Measurements from ENCODE around the gene LYRM4.

LYRM4 gene

DNA sequence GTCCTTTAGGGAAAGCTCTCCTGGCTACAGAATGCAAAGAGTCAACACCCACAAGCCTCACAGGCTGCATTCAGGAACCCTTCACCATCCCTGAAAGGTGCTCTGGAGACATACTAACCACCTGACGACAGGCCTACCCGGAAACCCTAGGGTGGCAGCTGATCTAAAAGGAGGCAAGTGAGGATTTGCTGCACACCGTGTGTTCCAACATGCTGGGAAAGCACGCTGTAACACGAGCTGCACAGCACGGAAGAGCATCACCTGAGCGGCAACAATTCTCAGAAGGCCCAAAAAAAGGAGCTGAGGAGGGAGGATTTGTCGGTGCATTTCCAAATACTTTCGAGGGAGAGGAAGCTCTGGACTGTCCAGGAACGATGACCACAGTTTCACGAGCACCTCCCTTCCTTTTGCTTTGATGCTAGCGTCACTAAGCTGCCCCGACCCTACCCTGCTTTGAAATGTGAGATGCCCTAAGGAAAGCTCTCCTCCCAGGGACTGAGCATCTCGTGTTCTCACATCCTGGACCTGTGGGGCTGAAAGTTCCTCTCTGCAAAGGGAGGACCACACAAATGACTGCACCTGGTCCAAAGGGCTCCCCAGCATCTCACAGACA is 88.6 kb downstream of the LYRM4 start:
- no peak for DNase-seq

DNA sequence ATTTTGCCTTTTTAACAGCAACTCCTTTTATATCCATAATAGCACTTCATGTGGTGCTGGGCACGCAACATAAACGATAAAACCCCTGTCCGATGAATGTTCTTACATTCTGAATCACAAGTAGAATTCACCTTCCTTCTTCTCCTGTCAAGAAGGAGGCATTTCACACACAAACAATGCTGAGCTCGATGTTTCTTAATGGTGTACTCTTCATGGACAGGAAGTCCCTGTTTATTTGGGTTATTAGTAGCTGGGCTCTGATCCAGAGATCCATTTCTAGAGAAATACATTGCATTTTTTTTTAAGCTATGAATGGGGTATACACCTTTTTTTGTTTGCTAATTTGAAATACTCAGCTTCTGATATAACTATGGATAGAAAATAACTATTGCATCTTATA is 93.2 kb downstream of the LYRM4 start:
- DNase-seq, result no peak

DNA sequence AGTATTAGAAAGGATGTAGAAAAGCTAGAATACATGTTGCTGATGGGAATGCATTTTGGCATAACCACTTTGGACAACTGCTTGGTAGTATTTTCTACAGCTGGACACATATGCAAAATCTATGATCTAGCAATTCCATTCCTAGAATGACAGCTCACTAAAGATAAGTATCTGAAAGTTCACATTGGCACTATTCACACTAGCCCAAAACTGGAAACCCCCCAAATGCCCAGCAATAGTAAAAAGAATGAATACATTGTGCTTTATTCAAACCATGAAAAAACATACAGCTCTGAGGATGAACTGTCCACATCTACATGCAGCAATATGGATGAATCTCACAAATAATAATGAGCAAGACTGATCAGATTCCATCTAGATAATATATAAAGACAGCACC is 96.7 kb downstream of the LYRM4 start:
- DNase-seq, result no peak

DNA sequence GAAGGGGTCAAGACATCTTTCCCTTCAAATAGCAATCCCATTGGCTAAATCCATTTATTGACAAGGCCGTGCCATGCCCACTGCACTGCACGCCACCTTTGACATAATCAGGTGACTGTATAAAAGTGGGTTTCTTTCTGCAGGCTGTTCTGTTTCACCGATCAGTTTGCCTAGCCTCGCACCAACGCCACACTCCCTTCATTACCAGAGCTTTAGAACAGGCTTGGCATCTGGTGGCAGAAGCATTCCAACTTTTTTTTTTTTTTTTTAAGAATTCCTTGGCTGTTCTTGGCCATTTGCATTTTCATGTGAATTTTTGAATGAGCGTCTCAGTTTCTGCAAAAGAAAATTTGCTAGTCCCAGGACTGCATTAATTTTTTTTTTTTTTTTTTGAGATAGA is 97.5 kb downstream of the LYRM4 start:
- no peak for DNase-seq

DNA sequence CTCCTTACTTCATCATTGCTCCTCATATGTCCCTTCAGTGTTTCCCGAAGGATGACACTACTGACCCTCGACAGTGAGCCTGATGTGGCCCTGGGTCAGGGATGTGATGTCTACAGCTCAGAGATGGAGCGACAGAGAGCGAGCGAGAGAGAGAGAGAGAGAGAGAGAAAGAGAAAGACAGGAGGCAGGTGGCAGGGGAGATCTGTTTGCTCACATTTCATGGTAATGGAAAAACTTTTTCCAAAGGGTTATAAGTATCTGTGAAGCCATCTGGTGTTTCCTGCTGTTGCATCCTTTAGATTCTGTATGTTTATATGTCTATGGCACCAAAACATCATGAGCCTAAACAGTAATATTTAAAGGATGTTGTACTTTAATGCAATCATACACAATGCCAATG is 98.4 kb downstream of the LYRM4 start:
- DNase-seq, result no peak

DNA sequence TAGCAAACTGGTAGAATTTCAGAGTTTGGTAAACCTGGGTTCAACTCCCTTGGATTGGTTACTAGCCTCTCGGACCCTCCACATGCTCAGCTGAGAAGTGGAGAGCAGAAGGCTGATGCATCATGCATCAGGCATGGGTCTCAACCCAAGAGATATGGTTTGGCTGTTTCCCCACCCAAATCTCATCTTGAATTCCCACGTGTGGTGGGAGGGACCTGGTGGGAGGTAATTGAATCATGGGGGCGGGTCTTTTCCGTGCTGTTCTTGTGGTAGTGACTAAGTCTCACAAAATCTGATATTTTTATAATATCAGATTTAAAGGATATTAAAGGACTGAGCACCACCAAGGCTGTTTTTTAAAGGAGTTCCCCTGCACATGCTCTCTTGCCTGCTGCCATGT is 100.5 kb downstream of the LYRM4 start:
- no peak for DNase-seq

DNA sequence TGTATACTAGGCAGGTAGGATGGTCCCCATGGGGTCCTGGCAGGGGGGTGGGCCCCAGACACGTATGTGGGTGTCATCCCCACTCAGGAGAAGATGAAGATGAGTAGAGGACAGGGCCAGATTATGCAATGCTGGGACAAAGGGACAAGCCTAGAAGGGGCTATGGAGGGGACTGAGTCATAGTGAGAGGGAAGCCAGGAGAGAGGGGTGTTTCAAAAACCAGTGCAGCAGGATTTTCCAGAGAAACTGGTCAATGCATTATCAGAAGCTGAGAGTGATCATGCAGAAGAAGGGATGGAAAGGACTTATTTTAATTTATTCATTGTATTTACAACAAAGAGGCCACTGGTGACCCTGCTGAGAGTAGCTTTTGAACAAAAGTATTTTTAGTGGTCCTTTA is 101.6 kb downstream of the LYRM4 start:
- DNase-seq, result no peak

DNA sequence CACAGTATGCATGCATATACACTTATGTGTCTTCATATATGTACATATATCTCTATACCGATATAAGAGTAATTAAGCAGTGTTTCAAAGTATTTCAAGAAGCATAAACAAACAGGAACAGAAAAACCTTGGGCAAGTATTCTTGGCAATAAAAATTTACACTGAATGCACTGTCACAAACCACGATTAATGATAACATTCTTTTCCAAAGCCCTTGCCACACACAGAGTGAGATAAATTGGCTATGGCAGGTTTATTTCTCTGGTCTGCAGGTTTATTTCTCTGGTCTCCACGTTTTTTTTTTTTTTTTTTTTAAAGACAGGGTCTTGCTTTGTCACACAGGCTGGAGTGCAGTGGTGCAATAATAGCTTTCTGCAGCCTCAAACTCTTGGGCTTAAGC is 102.6 kb downstream of the LYRM4 start:
- DNase-seq, result peak; percentile 48

DNA sequence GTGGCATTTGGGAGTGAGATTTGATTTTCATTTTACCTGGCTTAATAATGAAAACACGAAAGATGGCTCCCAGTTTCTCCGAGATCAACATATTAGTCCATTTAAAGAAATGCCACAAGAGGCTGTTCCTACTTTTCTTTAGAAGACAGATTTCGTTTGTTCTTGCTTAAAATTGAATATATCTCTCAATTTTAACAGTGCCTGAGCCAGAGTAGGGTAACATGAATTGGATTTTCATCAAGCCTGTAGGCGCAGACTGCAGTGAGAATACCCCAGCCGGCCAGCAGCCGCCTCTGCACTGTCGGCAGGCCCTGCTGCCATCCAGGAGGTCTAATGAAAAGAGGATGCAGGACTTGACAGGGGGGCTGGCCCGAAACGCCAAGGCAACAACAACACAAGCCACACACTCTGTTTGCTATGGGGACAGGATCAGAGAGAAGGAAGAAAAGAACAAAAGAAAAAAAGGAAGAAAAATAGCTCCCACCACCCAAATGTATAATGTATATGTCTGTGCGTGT is 103.1 kb downstream of the LYRM4 start:
- DNase-seq, result no peak

DNA sequence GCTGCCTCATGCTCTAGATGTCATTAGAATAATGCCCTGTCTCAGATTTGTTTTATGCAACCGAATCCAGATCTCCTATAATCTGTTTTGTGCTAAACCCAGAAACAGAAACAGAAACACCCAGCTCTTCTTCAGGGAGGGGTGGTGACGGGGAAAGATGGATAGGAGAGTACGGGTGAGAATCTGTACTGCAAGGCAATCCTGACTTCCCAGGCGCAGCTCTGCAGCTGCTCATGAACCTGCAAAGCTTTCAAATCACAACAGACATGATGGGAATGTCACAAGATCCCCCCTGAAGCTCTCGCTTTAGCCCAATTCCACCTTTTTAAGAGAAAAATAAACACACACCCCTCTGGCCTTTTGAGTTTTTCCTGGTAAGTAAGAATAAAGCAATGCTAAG is 104.1 kb downstream of the LYRM4 start:
- DNase-seq, result no peak

DNA sequence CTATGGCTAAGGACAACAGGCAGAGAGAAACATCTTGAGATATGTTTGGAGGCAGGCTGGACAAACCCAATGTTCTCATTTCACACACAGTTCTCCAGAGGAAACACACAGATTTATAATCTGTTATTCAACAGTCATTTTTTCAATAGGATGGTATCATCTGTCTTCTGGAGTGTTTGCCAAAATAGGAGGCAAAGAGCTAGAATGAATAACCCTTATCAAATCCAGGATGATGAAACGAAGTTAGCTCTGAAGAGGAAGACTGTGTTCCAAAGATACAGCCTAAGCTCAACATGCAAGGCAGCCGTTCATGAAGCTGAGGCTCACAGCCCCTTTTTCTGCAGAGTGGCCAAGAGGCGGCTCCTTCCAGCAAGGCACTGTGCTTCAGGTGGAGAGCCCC is 104.8 kb downstream of the LYRM4 start:
- no peak for DNase-seq

DNA sequence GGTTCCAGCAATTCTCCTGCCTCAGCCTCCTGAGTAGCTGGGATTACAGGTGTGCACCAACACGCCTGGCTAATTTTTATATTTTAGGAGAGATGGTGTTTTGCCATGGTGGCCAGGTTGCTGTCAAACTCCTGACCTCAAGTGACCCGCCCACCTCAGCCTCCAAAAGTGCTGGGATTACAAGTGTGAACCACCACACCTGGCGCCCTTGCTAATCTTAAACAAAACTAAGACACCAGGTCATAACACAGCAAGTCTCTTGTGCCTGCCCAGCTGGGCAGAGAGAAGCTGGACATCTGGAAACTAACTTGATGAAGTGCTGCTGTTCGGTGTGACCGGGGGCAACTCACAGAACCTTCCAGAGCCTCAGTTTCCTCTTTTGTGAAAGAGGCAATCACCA is 107.6 kb downstream of the LYRM4 start:
- DNase-seq, result no peak

DNA sequence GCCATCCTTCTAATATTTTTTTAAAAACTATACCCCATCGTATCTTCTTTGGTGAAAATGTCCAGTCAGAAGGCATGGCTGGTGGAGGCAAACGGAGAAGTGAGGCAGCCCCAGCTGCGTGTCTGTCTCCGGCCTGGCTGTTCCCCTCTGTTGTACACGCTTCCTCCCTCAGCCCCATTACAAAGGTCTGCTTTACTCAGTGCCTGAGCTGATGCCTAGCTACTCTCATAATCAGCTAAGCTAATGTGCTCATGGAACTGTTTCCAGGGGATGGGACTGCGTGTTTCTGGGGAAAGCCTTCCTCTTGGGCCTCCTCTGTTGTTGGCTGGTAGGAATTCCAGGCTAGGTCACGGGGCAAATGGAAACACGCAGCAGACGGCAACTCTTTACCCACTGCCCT is 108.3 kb downstream of the LYRM4 start:
- DNase-seq, result no peak

DNA sequence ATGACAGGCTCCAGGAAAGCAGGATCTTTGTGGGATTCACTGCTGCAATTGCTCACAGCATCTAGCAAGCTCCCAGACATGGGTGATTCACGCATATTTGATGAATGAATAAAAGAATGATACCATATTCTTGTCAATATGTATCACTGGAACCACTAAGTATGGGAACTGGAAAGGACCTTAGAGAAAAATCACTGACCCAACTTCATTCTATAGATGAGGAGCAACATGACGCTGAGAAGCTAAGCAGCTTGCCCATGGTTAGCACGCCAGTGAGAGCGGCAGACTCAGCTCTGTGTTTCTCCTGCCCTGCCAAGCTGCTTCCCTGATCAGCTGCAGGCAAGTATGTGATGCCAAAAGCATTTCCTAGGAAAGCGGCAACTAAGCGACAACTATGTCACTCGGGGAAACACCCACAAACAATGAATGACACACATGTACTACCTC is 108.8 kb downstream of the LYRM4 start:
- no peak for DNase-seq

DNA sequence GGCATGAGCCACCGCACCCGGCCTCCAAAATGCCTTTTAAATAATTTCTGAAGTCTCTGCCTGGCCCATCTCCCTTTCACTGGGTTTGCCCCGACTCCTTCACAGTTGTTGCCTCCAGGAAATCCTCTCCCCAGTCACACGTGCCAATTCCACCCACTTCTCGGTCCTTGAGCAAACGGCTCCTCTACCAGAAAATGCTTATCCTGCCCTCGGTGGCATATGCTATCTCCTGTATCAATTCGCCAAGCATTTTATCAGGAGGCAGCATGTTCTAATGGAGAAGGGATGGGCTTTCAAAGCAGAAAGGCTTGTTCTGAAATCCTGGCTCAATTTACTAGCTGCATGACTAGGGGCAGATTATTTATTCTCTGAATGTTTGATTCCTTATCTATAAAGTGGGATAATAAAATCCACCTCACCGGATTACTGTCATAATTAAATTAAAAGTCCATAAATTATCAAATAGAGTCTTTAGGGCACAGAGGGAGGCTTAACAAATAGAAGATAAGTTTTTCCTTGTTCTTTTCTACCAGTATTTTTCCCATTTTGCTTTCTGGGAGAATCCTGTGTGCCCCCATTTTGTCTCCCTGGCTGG is 109.3 kb downstream of the LYRM4 start:
- DNase-seq, result peak; percentile 56

DNA sequence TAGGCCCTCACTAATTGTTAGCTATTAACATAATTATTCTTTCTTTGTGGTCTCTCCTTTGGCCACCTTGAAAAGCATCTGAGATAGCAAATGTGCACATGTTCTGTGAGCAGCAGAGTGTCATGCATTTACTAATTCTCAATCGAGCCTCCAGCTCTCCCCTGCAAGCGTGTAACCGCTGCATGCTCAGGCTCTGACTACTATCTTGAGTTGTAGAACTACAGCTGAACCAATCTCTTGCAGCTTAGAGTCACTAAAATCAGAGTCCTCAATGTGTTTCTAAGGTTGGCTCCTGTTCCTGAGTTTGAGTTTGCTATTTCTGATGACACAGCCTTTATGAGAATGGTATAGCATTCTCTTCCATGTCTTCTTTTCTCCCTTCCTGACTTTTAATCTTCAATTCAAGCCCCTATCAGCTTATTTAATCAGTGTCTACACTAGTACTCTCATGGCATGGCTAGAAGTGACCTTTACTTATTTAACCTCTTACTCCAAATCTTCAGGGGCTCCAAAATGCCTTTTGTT is 110.1 kb downstream of the LYRM4 start:
- no peak for DNase-seq

DNA sequence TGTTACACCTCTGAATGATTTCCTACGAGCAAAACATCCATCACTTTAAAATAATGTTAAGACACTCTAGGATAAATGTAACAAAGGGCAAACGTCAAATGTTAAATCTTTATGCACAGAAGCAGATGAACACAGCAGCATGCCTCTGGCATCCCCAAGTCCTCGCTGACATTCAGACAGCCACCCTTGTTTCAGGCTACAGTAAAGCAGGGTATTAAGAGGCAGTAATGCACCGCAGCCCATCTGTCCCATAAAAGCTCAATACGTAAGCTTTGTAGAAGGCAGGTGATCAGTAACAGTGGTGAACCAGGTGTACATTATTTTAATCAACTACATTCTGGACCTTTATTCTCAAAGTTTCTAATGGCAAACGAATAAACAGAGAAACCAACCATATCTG is 110.9 kb downstream of the LYRM4 start:
- no peak for DNase-seq

DNA sequence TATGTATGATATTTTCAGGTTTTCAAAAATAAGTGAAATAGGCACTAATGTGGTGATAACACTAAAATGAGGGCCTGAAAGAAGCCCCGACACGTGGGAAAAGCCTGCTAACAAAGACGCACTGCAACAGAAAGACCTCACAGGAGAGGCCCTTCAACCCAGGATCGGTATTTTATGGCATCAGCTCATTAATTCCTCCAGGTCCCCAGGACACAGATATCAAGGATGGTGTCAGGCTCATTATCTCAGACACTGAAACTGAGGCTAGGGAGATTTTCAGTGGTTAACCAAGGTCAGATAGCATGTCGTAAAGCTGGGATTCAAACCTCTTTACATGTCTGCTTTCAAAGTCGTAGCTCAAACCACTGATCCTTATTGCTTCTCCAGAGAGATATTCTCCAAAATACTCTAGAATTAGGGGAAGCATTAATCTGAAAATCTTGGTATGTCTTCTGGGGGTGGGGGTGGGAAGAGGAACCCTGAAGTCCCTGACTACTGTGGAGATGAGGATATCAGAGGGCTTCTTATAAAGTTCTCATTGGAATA is 111.5 kb downstream of the LYRM4 start:
- no peak for DNase-seq

DNA sequence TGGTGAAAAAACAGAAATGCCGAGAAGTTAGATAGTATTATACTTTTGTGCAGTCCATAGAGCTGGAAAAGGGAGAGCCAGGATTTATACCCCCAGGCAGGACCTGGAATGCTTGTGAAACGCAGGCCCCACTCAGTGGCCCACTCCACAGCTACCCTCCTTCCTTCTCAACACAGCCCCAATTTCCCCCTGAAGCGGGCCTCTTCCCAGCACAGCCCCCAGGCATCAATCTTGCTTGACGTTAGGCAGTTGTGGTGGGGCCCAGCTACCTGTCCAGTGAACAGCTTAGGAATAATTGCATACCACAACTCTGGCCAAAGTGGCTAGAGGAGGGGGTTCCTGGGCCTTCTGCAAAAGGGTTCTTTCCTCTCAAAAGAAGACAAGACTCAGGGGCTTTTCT is 114.4 kb downstream of the LYRM4 start:
- no peak for DNase-seq

DNA sequence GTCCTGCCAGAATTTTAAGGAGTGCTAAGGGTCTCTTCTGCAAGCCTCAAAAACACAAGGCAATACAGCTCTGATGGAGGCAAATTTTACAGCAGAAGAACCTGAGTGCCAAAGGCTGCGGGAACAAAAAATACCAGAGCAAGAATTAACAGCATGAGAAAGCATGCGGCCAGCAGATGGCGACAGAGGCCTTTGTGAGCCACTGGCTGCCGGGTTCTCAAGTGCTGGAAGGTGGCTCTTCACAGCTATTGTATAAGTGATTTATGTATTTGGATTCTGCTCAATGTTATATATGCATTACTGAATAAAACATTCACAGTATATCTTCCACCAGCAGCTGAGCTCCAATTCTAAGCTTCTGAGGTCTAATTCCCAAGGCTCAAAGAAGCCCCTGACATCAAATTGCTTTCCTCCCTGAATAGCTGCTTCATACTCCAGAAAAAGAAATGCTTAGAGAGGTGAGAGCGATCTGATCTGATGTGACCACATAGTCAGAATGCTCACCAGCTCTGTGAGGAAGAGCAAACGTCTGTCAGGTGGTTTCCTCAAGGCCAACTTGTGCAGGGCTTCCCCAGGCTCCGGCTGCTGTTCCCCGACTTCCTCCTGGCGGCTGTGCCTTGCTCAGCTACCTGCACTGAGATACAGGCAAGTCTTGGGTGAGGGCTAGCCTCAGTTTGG is 117.0 kb downstream of the LYRM4 start:
- DNase-seq, result peak; percentile 90

DNA sequence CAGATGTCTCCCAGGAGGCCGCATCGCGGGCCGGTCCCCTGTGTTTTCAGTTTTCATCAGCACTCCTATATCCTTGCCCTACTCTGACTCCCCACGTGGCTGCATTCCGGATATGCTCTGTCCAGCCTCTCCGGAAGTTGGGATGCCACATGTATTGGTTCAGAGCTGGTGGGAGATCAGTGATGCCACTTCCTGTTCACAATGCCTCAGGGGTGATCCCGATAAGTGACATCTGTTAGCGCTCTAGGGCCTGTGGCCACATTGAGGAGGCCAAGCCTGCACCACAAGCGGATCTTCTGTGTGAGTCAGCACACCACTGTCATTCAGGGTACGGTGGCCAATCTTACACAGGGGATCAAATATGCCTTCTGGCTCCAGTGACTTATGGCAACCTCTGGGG is 117.8 kb downstream of the LYRM4 start:
- DNase-seq, result peak; percentile 65

DNA sequence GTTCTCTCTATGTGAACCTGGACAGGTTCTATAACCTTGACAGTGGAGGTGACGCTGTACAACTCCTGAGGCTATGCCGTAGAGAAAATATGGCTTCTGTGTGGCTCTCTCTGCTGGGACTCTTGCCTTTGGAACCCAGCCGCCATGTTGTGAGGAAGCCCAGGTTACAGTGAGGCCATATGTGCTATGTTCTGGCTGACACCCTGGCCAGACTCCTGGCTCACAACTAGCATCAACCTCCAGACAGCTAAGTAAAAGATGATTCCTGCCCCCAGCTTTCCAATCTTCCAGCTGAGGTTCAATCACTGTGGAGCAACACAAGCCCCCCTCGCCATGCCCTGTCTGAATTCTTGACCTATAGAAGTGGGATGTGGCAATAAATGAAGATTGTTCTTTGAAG is 118.6 kb downstream of the LYRM4 start:
- DNase-seq, result no peak

DNA sequence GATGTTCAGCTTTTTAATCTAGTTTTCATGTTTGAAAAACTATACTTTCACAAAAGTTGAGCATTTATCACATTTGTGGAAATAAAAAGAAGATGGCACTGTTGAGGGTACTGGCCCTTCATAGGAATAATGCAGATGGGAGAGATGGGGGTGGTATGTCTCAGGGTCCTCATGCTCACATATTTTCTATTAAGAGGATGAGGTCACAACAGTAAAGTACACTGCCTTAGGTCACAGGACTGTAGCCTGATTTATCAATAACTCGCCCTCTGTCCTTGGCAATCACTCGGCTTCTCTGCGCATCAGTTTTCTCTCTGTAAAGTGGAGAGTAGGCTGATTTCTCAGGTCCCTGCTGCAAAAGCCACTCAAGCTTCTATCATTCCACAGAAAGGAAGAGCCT is 119.7 kb downstream of the LYRM4 start:
- DNase-seq, result no peak
